Fibroblast of lung (primary cell): Measurements from ENCODE around the gene UQCC5. TPM values are rescaled to one million over a fixed set of nuclear protein-coding genes. Genes with fewer than 3 reads are reported as not detected.

ENCODE experiments used
- DNase-seq, 2 donors: peaks; one replicate each; pipeline versions ENCODE4 v3.0.0 to v3.0.0-alpha.2; 2010; ENCODE audit warnings: low read depth in 2 of 2
- H2AFZ ChIP-seq: 2 replicates; pipeline ENCODE4 v1.5.1; 2012; ENCODE audit warnings: low read length, control low read depth, inconsistent platforms
- H3K27ac ChIP-seq: 2 replicates; pipeline ENCODE4 v1.5.1; 2011; ENCODE audit warnings: low read length, control low read depth; ENCODE audit not compliant: insufficient read depth
- H3K27me3 ChIP-seq: 2 replicates; pipeline ENCODE4 v1.5.1; 2011; ENCODE audit warnings: mild to moderate bottlenecking, low read length; ENCODE audit not compliant: control insufficient read depth, insufficient read depth
- H3K36me3 ChIP-seq: 2 replicates; pipeline ENCODE4 v1.5.1; 2011; ENCODE audit warnings: low read length; ENCODE audit not compliant: control insufficient read depth, insufficient read depth
- H3K4me1 ChIP-seq: 2 replicates; pipeline ENCODE4 v1.5.1; 2011; ENCODE audit warnings: low read length; ENCODE audit not compliant: control insufficient read depth, insufficient read depth; ENCODE audit errors: extremely low read depth
- H3K4me2 ChIP-seq: 2 replicates; pipeline ENCODE4 v1.5.1; 2011; ENCODE audit warnings: low read length, control low read depth; ENCODE audit not compliant: insufficient read depth; ENCODE audit errors: extremely low read depth
- H3K4me3 ChIP-seq, 4 experiments: fragments of 200-600 bp in 1 of 4; sonication (generic) in 1 of 4; replicated peaks in 1 of 4; 2 replicates each; pipeline ENCODE4 v1.5.1; 2011 to 2016; ENCODE audit warnings: low read length in 4 of 4, low read depth in 3 of 4, mild to moderate bottlenecking in 3 of 4, control low read depth in 2 of 4, inconsistent platforms in 1 of 4, mixed read lengths in 1 of 4; ENCODE audit not compliant: insufficient read depth in 1 of 4; ENCODE audit errors: control extremely low read depth in 1 of 4
- H3K79me2 ChIP-seq: 2 replicates; pipeline ENCODE4 v1.5.1; 2012; ENCODE audit warnings: mild to moderate bottlenecking, low read length, inconsistent platforms; ENCODE audit not compliant: control insufficient read depth, insufficient read depth
- H3K9ac ChIP-seq: 2 replicates; pipeline ENCODE4 v1.5.1; 2011; ENCODE audit warnings: mild to moderate bottlenecking, low read length, control low read depth; ENCODE audit not compliant: insufficient read depth
- H3K9me3 ChIP-seq: 2 replicates; pipeline ENCODE4 v1.5.1; 2012; ENCODE audit warnings: low read depth, low read length; ENCODE audit not compliant: control insufficient read depth, insufficient read depth
- H4K20me1 ChIP-seq: 2 replicates; pipeline ENCODE4 v1.5.1; 2011; ENCODE audit warnings: low read length; ENCODE audit not compliant: control insufficient read depth, insufficient read depth; ENCODE audit errors: extremely low read depth
- EZH2 ChIP-seq: IDR thresholded peaks from 2 replicates; pipeline ENCODE4 v1.5.1; 2012; ENCODE audit warnings: low read length, control low read depth, mild to moderate bottlenecking; ENCODE audit errors: missing control alignments
- polyA plus RNA-seq, 2 donors: library from polyadenylated mRNA; depleted of rRNA in 1 of 2; stranded (reverse) in 1 of 2; unstranded in 1 of 2; fragments of >200 nt; gene quantifications; 2 replicates each; pipeline ENCODE4 v1.2.1, GENCODE V29; 2011 to 2012; ENCODE audit warnings: missing spikeins in 1 of 2
- total RNA-seq: library from RNA; depleted of rRNA; stranded (reverse); fragments of >200 nt; gene quantifications from 2 replicates; pipeline ENCODE4 v1.2.1, GENCODE V29; 2014
- TF ChIP-seq, protein P1 (sequence below), 2 donors: IDR thresholded peaks in 1 of 2; conservative IDR thresholded peaks in 1 of 2; 1 replicate in 1 of 2; 2 replicates in 1 of 2; pipeline ENCODE4 v1.5.1; 2011 to 2012; ENCODE audit warnings: low read length in 2 of 2, control low read depth in 1 of 2, inconsistent platforms in 1 of 2, low read depth in 1 of 2, mild to moderate bottlenecking in 1 of 2

Gene UQCC5
- total and polyA plus RNA-seq, 2 donors (not counting 1 experiment from before 2014, with no cell fraction given), result 9.4 to 13.8 TPM

DNA sequence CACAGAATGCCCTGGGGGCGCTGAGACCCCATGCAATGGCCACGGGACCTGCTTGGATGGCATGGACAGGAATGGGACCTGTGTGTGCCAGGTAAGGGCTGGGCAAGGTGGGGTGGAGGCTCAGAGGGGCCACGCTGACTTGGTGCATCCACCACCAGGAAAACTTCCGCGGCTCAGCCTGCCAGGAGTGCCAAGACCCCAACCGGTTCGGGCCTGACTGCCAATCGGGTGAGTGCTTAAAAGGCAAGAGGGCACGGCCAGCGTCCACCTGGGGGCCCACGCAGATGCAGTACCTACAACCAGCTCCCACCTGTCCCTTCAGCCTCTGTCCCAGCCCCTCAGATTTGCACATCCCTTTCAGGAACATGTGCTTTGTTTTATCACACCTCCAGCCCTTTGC lies 34.4 kb upstream of the UQCC5 start:
- Histone ChIP-seq H3K4me3 (no peak overlapping the region), H3K79me2 (no peaks in the 10 kb centered on the region), H3K27me3 (no peaks in the 10 kb centered on the region), H3K27ac (no peak overlapping the region), H3K9ac (no peak overlapping the region), H3K4me2 (no peak overlapping the region), H4K20me1 (no peaks in the 10 kb centered on the region), H3K9me3 (no peaks in the 10 kb centered on the region), H3K4me1 (peaks cover 2% of the 10 kb centered on the region), H2AFZ (no peak overlapping the region), H3K36me3 (no peaks in the 10 kb centered on the region)
- no peak for DNase-seq
- TF ChIP-seq EZH2, result no peak
- TF ChIP-seq, protein P1, sequence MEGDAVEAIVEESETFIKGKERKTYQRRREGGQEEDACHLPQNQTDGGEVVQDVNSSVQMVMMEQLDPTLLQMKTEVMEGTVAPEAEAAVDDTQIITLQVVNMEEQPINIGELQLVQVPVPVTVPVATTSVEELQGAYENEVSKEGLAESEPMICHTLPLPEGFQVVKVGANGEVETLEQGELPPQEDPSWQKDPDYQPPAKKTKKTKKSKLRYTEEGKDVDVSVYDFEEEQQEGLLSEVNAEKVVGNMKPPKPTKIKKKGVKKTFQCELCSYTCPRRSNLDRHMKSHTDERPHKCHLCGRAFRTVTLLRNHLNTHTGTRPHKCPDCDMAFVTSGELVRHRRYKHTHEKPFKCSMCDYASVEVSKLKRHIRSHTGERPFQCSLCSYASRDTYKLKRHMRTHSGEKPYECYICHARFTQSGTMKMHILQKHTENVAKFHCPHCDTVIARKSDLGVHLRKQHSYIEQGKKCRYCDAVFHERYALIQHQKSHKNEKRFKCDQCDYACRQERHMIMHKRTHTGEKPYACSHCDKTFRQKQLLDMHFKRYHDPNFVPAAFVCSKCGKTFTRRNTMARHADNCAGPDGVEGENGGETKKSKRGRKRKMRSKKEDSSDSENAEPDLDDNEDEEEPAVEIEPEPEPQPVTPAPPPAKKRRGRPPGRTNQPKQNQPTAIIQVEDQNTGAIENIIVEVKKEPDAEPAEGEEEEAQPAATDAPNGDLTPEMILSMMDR (conservative IDR thresholded peaks at IDR 0.05 in 1 of 2, IDR thresholded peaks at IDR 0.05 in 1 of 2; ENCODE audit: low read depth in 1 of 2, low read length in 2 of 2), result no peak

DNA sequence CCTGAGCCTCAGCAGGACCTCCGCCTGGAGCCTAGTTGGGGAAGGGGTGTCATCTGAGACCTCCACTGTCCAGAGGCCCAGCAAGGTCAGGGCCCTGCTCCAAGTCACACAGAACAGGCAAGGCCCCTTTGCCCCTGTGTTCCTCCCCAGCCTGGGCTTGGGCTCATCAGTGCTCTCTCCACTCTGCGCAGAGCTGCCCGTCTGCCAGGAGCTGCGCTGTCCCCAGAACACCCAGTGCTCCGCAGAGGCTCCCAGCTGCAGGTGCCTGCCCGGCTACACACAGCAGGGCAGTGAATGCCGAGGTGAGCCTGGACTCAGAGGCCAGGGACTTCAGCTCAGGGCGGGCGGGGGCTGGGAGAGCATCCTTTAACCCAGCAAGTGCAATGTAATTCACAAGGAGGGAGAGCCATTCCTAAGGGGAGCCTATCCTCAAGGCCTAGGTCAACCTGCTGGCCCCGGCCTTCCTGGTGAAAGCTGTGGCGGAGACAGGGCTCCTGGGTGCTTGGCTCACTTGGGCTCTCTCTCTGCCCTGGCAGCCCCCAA lies 33.5 kb upstream of the UQCC5 start:
- H3K9ac ChIP-seq, result no peak overlapping the region
- no peaks in the 10 kb centered on the region for H4K20me1 ChIP-seq
- no peak overlapping the region for H3K27ac ChIP-seq
- no peaks in the 10 kb centered on the region for H3K36me3 ChIP-seq
- no peak overlapping the region for H3K4me3 ChIP-seq
- no peaks in the 10 kb centered on the region for H3K27me3 ChIP-seq
- TF ChIP-seq, protein P1 (conservative IDR thresholded peaks at IDR 0.05 in 1 of 2, IDR thresholded peaks at IDR 0.05 in 1 of 2; ENCODE audit: low read depth in 1 of 2, low read length in 2 of 2), result no peak
- TF ChIP-seq EZH2, result no peak
- peaks cover 2% of the 10 kb centered on the region for H3K4me1 ChIP-seq
- no peaks in the 10 kb centered on the region for H3K79me2 ChIP-seq
- H3K4me2 ChIP-seq, result no peak overlapping the region
- H3K9me3 ChIP-seq, result no peaks in the 10 kb centered on the region
- H2AFZ ChIP-seq, result no peak overlapping the region
- DNase-seq, result no peak

DNA sequence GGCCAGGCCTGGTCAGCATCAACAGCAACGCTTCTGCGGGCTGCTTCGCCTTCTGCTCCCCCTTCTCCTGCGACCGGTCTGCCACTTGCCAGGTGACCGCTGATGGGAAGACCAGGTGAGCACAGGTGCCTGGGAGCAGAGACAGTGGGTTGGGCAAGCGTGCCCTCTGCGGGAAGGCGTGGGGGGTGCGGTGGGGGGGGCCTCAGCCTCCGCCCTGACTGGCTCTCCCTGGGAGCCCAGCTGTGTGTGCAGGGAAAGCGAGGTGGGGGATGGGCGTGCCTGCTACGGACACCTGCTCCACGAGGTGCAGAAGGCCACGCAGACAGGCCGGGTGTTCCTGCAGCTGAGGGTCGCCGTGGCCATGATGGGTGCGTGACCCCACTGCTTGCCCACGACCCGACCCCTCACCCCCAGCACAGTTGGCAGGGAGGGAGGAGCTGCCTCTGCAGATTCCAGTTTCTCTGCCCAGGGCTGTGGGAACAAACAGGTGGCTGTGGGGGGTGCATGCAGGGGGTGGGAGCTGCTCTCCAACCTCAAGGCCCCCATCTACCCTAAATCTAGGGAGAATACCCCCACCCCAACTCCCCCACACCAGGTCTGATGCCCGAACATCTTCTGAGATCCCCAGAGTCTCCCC lies 32.5 kb upstream of the UQCC5 start:
- Histone ChIP-seq H3K9me3 (no peaks in the 10 kb centered on the region), H3K36me3 (no peaks in the 10 kb centered on the region), H3K79me2 (no peaks in the 10 kb centered on the region), H3K27ac (no peak overlapping the region), H3K4me3 (no peak overlapping the region), H3K4me1 (no peaks in the 10 kb centered on the region), H2AFZ (no peak overlapping the region), H3K27me3 (no peaks in the 10 kb centered on the region), H3K9ac (no peak overlapping the region), H4K20me1 (no peaks in the 10 kb centered on the region), H3K4me2 (no peak overlapping the region)
- DNase-seq, result no peak
- TF ChIP-seq, protein P1 (conservative IDR thresholded peaks at IDR 0.05 in 1 of 2, IDR thresholded peaks at IDR 0.05 in 1 of 2; ENCODE audit: low read depth in 1 of 2, low read length in 2 of 2), result no peak
- TF ChIP-seq EZH2, result no peak
